NK-92 (cell line): ENCODE results near the gene TMEM117.
"Not testable (repeated sequence)": the region's sequence is repeated elsewhere in the genome, so short reads cannot be mapped to it uniquely, and the experiment has no call there.

Experiments
- DNase-seq: peaks from one replicate; lab custom pipeline; 2025; ENCODE audit not compliant: unreplicated experiment; lab: John Stamatoyannopoulos, UW

The TMEM117 gene

GRCh38 chr12:44193281-44193680 lies 357.4 kb downstream of the TMEM117 start:
- DNase-seq: no peak

GRCh38 chr12:44195719-44196118 lies 359.8 kb downstream of the TMEM117 start:
- not testable (repeated sequence) for DNase-seq

DNA sequence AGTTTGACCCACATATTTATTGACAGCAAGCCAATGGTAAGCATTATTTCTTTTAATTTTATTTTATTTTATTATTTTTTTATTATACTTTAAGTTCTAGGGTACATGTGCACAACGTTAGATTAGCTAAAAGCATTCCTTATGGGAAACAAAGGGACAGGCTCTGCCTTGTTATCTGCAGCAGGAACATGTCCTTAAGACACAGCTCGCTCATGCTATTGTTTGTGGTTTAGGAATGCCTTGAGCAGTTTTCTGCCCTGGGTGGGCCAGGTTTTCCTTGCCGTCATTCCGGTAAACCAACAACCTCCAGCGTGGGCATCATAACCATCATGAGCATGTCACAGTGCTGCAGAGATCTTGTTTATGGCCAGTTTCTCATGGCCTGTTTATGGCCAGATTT lies 370.2 kb downstream of the TMEM117 start:
- DNase-seq: no peak

GRCh38 chr12:44217146-44217883 lies 381.4 kb downstream of the TMEM117 start:
- no peak for DNase-seq

DNA sequence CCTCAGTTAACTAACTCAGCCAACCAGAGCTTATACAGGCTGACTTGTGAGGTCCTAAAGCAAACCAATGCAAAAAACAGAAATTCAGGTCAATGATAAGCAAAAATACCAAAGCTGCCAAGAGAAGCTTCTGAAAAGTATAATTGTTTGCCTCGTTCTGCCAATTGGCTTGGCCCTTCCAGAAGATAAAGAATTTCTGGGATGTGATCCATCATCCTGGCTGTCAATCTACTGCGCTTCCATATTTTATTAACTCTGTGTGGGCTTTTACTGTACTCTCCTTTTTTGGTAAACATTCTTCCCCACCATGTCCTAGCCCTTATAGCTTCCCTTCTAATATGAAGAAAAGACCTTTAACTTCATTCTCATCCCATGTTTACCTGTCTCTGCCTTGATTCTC lies 387.9 kb downstream of the TMEM117 start:
- DNase-seq: no peak

DNA sequence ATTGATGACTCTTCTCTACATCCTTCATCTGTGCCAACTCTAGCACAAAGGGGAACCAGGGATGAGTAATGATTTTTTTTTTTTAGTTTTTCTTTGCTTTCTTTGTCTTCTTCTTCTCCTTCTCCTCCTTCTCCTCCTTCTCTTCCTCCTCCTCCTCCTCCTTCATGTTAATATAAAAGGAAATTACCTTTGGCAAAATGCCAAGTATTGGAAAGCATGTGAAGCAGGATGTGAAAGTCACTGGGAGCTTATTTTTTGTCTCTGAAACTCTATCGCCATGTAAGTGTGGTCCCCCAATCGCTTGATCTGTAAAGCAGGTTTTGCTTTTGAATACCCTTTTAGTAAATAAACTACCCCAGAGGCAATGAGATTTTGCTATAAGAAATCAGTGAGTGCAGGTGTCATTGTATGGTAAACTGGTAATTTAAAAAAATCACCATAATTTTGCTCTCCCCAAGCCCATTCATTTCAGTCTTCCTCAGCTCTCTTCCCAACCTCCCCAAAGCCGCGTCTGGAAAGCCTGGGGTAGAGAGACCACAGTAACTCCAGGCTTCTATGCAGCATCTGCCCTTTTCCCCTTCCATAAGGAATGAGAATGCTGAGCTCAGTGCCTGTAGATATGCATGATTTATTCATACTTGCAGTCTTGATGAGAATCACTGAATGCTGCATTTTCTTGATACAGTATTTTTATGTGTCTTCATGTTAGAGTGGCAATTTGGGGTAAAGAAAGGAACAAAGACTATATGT lies 388.7 kb downstream of the TMEM117 start:
- DNase-seq: no peak

DNA sequence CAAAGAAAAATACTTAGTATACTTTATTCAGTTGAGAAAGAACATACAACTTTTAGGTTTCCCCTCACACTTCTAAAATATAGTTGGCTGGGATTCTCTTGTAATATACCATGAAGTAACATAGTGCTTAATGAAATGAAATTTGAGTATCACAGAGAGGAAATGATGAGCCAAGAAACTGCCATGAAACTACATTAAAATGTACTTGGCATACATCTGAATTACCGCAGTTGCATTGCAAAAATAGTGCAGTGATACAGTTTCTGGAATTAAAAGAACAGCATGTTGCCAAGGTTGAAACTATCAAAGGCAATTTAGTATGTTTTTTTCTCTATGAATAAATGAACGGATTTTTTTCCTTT lies 389.2 kb downstream of the TMEM117 start:
- DNase-seq: no peak

- DNase-seq: no peak
Observed at GRCh38 chr12:44227616-44228015, 391.7 kb downstream of the TMEM117 start.

DNA sequence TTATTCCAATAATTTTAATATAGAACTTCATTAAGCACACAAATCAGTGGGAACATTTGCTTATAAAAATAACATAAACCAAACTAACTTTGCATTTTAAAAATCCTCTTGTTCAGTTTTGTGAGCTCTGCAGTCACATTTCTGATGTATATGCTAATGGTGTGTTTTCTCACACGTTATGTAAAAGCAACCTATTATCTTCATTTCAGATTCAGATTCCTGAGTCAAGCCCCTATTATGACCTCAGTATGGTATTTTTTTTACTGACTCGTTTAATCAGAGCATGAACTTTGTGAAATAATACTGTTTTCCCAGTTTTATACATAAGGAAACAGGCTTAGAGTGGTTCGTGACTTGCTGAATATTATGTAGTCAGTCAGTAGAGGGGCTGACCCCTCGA lies 394.0 kb downstream of the TMEM117 start:
- DNase-seq: no peak

GRCh38 chr12:44235674-44236073 lies 399.8 kb downstream of the TMEM117 start:
- no peak for DNase-seq

DNA sequence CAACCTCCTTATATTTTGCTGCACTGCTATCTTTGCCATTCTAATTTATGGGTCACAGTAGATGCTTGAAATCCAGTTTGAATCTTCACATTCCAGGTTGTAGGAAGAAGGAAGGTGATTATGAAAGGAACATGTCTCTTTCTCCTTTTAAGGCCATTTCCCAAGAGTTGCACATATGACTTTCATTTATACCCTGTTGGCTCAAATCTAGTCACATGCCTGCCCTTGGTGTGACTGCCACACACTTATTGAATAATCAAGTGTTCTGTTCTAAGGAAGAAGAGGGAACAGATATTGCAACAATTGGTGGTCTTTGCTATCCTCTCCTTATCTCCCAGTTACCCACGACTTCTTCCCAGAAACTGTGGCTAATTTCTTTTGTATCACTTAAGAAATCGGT lies 404.3 kb downstream of the TMEM117 start:
- DNase-seq: no peak

- no peak for DNase-seq
Observed at GRCh38 chr12:44245932-44246331, 410.1 kb downstream of the TMEM117 start.

GRCh38 chr12:44246482-44247105 lies 410.7 kb downstream of the TMEM117 start:
- no peak for DNase-seq

- no peak for DNase-seq
Observed at GRCh38 chr12:44247588-44247987, 411.7 kb downstream of the TMEM117 start.

- DNase-seq: no peak
Observed at GRCh38 chr12:44248436-44248835, 412.6 kb downstream of the TMEM117 start.

- DNase-seq: not testable (repeated sequence)
Observed at GRCh38 chr12:44250440-44250839, 414.6 kb downstream of the TMEM117 start.

DNA sequence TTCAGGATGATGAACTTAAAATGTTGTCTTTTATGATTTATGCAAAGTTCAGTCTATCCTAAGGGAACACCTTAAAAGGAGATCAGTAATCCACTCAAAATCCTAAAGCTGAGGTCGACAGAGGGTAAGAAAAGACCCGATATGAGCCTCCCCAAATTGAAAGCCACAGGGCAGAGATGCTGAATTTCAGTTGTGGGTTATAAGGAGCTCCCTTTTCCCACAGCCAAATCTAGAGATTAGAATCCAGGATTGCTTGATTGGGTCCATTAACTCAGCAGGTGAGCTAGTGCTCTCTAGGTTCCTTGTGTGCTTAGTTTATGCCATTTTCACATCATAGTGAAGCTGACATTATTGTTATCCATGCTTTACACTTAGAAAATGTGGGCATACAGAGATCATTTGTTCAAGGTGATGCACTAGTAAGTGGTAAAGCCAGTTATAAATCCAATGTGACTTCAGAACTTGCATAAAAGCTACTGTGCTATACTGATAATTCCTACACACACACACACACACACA lies 417.5 kb downstream of the TMEM117 start:
- no peak for DNase-seq

DNA sequence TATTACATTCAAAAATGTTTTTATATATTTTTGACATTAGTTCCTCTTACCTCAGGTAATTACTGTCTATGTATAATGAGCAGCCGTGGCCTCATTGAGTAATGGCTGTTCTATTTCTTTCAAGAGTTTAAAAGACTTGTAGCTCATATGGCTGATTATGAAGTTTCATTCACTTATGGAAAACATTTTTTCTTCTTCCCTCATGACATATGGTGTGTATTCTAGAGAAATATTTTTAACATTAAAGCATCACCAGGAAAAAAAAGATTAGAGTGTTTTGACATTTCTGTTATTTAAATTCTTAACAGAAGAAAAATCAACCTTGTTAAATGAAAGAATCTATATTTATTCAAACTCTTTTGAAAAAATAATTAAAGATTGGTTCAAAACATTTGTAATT lies 422.4 kb downstream of the TMEM117 start:
- DNase-seq: no peak

DNA sequence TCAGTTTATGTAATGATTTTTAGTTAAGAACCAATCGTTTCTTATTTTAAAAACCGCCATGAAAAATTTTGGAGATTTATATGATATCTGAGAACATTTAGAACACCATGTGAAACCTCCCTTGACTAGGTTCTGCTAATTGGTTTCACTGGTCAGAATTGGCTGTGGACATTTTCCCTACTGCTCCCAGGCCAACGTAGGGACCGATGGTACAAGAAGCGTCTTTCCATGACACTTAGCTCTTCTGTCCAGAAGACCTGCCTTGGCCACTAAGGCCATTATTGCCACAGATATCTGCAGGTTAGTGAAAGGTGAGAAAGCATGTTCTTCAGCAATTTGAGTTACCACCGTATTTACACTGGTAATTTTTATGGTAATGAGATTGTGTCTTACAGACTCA lies 424.0 kb downstream of the TMEM117 start:
- DNase-seq: no peak

- DNase-seq: no peak
Observed at GRCh38 chr12:44260581-44260980, 424.7 kb downstream of the TMEM117 start.

DNA sequence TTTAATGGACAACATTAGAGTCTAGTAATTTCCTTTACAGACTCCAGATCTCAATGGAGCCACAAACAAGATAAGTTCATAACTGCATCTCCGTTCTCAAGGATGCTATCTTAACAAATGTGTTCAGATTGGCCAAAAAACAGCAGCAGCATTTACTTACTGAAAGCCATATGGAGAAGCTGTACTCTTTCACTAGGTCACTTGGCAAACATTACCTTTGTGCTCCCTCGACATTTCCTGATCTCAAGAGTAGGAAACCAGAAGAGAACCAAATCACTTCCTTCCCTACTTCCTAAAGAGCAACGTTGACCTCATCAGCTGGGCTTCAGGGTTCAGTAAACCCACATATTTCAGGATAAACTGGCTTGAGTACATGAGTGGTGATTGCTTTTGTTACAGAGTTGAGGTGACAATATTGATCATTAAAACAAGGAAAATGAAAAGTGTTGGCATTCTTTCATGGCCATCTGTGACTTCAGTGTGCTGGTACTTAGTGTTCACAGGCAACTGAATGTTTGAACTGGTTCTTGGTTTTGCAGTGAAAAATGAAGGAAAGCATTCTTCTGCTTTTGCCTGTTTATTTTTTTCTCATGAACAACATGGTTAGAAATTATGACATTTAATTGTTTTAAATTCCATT lies 449.6 kb downstream of the TMEM117 start:
- no peak for DNase-seq
